Activated CD8-positive, alpha-beta memory T cell treated with anti-CD3 and anti-CD28 coated beads, Interleukin-2, amount 10 ng/mL, durations not matched to agents 7 days and 5 days (primary cell): Measurements from ENCODE around the gene CACNG7. TPM values are rescaled to one million over a fixed set of nuclear protein-coding genes. Genes with fewer than 3 reads are reported as not detected.

Experiments used
- ATAC-seq: fragments of 150-1000 bp; cut with Tn5 transposase; one replicate; pipeline ENCODE4 v1.10.0; 2021; ENCODE audit warnings: moderate library complexity
- CTCF ChIA-PET: fragments of 350-600 bp; sonication (Branson Sonifier 250); formaldehyde crosslinking; loops from one replicate; lab custom pipeline; 2021; ENCODE audit warnings: antibody characterized with exemption; lab: Charles Lee
- DNase-seq: peaks from one replicate; pipeline ENCODE4 v3.0.0-alpha.2; 2020
- H3K27ac Mint-ChIP-seq: one replicate; pipeline ENCODE4 v1.8.0; 2021; ENCODE audit warnings: mild to moderate bottlenecking, mixed read lengths
- H3K27me3 Mint-ChIP-seq: one replicate; pipeline ENCODE4 v1.8.0; 2021; ENCODE audit warnings: mixed read lengths
- H3K36me3 Mint-ChIP-seq: one replicate; pipeline ENCODE4 v1.8.0; 2021; ENCODE audit warnings: mild to moderate bottlenecking, mixed read lengths
- H3K4me1 Mint-ChIP-seq: one replicate; pipeline ENCODE4 v1.8.0; 2021; ENCODE audit warnings: mixed read lengths
- H3K4me3 Mint-ChIP-seq: one replicate; pipeline ENCODE4 v1.8.0; 2021; ENCODE audit warnings: mild to moderate bottlenecking, moderate library complexity, mixed read lengths
- H3K9me3 Mint-ChIP-seq: one replicate; pipeline ENCODE4 v1.8.0; 2022; ENCODE audit warnings: low read depth, mixed read lengths
- total RNA-seq, 2 experiments: library from RNA; stranded (reverse); gene quantifications; one replicate each; pipeline ENCODE4 v1.2.3, GENCODE V29; 2021

Gene CACNG7
- total RNA-seq, 2 experiments from 2014 or later = not detected

DNA sequence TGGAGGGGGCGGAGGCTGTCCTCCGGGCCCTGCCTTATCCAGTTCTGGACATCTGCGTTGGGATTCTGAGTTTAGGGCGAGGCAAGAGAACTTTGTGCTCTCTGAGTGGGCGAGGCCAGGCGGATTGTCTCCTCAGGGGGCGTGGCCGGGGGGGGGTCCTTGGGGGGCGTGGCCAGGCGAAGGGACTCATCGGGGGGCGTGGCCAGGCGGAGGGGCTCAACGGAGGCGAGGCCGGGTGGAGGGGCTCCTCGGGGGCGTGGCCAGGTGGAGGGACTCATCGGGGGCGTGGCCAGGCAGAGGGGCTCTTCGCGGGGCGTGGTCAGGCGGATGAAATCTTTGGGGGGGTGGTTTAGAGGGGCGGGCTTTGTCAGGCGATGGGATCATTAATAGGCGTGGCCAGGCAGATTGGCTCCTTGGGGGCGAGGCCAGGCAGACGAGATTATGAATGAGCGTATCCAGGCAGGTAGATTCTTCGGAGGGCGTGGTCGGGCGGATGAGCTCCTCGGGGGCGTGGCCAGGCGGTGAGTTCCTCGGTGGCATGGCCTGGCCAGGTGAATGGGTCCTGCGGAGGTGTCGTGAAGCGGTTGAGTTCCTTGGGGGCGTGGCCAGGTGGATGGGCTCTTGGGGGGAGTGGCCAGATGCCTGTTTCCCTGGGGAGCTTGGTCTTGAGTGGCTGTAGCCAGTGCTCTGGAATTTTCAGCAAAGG, 10.3 kb upstream of the CACNG7 start:
- Mint-ChIP-seq H3K36me3 (no peaks in the 10 kb centered on the region), H3K4me3 (no peak overlapping the region), H3K27ac (no peak overlapping the region), H3K4me1 (no peaks in the 10 kb centered on the region), H3K27me3 (peaks cover 27% of the 10 kb centered on the region), H3K9me3 (no peaks in the 10 kb centered on the region)
- DNase-seq (no peak), ATAC-seq (no peak)
- CTCF ChIA-PET = interaction anchor here (1.3 kb wide), 2 partner anchors 10 to 124 kb away, joined by 3 to 4 read pairs; no protein-coding TSS in a partner anchor

DNA sequence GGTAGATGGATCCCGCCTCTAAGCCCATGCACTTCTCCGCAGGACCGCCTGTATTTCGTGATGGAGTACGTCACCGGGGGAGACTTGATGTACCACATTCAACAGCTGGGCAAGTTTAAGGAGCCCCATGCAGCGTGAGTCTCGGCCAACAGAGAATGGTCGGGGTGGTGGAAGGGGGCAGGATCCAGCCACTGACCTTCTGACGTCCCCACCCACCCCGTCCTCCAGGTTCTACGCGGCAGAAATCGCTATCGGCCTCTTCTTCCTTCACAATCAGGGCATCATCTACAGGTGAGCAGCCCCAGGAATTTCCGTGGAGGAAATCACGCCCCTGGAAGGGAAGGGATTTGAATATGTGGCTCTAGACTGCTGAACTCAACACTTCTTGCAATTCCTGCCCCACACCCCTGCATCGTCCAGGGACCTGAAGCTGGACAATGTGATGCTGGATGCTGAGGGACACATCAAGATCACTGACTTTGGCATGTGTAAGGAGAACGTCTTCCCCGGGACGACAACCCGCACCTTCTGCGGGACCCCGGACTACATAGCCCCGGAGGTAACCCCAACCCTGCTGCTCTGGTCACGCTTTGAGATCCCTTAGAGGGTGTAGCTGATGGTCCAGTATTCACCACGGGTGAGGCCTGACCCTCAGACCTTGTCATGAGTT, 8.8 kb upstream of the CACNG7 start:
- peaks cover 7% of the 10 kb centered on the region for H3K4me1 Mint-ChIP-seq
- H3K36me3 Mint-ChIP-seq = no peaks in the 10 kb centered on the region
- H3K4me3 Mint-ChIP-seq = no peak overlapping the region
- ATAC-seq (no peak), DNase-seq (no peak)
- CTCF ChIA-PET = no interaction called here
- H3K27ac Mint-ChIP-seq = no peak overlapping the region
- H3K9me3 Mint-ChIP-seq = no peaks in the 10 kb centered on the region
- peaks cover 33% of the 10 kb centered on the region for H3K27me3 Mint-ChIP-seq

DNA sequence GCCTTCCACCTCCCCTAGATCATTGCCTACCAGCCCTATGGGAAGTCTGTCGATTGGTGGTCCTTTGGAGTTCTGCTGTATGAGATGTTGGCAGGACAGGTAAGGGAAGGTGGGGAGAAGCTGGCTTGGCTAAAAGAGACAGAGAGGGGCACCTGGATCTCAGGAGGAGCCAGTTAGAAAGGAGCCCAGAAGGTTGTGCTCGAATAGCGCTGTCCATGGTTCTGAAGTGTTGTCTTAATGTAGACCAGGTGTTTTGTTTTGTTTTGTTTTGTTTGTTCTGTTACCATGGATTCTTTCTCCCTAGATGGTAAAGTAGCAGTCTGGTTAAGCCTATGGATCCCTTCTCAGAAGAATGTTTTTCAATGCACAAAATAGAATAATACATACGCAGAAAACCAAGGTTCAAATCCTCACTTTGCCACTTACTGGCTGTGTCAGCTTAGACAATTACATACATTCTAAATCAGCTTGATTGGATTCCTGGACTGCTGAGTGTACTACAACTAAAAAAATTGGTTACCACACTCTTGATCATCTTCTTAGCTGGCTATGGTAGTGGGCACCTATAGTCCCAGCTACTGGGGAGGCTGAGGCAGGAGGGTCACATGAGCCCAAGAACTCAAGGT, 5.9 kb upstream of the CACNG7 start:
- CTCF ChIA-PET = interaction anchor here (0.9 to 1.4 kb wide), 3 partner anchors 9 to 121 kb away, joined by 3 read pairs; no protein-coding TSS in a partner anchor
- H3K27ac Mint-ChIP-seq = no peak overlapping the region
- H3K4me1 Mint-ChIP-seq = peaks cover 20% of the 10 kb centered on the region
- no peak overlapping the region for H3K4me3 Mint-ChIP-seq
- DNase-seq (peak; percentile 53), ATAC-seq (no peak)
- no peaks in the 10 kb centered on the region for H3K9me3 Mint-ChIP-seq
- peaks cover 48% of the 10 kb centered on the region for H3K27me3 Mint-ChIP-seq
- H3K36me3 Mint-ChIP-seq = no peaks in the 10 kb centered on the region

DNA sequence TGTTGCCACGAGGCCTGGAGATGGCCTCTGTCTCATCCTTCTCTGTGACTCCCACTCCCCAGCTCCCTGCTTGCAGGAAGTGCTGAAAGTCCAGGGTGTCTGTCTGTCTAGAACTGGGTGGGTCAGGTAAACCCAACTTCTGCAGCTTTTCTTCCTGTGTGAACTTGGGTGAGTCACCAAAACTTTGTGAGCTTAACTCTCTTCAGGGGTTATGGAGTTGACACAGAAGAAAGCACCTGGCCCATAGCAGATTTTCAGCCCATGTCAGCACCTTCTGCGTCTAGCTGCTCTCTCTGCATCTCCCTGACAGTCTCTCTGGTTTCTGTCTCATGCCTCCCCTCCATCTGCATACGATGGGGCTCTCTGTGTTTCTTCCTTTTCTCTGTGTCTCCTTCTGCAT, 4.2 kb upstream of the CACNG7 start:
- no peak overlapping the region for H3K27ac Mint-ChIP-seq

DNA sequence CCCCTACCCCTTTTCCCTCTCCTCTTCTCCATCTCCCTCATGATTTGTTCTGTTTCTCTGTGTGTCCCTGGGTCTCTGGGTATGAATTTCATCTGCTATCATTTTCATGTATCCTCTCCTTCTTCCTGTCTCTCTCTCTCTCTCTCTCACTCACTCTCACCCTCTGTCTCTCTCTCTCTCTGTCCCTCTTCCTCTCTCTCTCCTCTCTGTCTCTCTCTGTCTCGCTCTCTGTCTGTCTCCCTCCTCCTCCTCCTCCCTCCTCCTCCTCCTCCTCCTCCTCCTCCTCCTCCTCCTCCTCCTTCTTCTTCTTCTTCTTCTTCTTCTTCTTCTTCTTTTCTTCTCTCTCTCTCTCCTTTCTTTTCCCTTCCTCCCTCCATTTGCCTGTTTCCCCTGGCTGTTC, 3.3 kb upstream of the CACNG7 start:
- Mint-ChIP-seq H3K27ac (no peak overlapping the region), H3K36me3 (peaks cover 2% of the 10 kb centered on the region), H3K27me3 (peaks cover 63% of the 10 kb centered on the region), H3K9me3 (no peaks in the 10 kb centered on the region), H3K4me1 (peaks cover 25% of the 10 kb centered on the region), H3K4me3 (no peak overlapping the region)
- no peak for DNase-seq
- CTCF ChIA-PET = interaction anchor here (2.0 kb wide), 1 partner anchor 118 kb away, joined by 8 read pairs; no protein-coding TSS in a partner anchor
- no peak for ATAC-seq

More for the DNA sequence above, 4.2 kb upstream of the CACNG7 start:
- ATAC-seq = no peak
- no peak for DNase-seq
- Mint-ChIP-seq H3K4me3 (no peak overlapping the region), H3K36me3 (peaks cover 2% of the 10 kb centered on the region), H3K27me3 (peaks cover 54% of the 10 kb centered on the region), H3K4me1 (peaks cover 25% of the 10 kb centered on the region), H3K9me3 (no peaks in the 10 kb centered on the region)
- CTCF ChIA-PET = interaction anchor here (0.6 to 0.8 kb wide), 2 partner anchors 64 to 125 kb away, joined by 3 to 4 read pairs; no protein-coding TSS in a partner anchor

DNA sequence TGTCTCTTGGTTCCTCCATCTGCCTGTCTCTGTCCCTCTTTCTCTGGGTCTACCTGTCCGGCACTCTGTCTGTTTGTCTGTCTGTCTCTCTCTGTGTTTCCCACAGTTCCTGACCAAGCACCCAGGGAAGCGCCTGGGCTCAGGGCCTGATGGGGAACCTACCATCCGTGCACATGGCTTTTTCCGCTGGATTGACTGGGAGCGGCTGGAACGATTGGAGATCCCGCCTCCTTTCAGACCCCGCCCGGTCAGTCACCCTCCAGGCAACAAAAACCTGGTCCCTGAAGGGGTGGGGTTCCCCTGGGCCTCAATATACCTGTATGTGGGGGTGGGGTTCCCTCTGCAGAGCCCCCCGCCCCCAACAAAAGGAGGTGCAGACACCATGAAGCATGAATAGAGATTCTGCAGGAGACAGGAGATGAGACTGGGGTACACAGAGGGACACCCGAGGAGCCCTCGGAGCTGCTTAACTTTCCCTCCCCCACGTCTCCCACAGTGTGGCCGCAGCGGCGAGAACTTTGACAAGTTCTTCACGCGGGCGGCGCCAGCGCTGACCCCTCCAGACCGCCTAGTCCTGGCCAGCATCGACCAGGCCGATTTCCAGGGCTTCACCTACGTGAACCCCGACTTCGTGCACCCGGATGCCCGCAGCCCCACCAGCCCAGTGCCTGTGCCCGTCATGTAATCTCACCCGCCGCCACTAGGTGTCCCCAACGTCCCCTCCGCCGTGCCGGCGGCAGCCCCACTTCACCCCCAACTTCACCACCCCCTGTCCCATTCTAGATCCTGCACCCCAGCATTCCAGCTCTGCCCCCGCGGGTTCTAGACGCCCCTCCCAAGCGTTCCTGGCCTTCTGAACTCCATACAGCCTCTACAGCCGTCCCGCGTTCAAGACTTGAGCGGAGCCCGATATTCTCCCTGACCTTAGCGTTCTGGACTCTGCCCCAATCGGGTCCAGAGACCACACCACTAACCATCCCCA, 2.6 kb upstream of the CACNG7 start:
- CTCF ChIA-PET = interaction anchor here (2.0 kb wide), 1 partner anchor 117 kb away, joined by 8 read pairs; no protein-coding TSS in a partner anchor
- Mint-ChIP-seq H3K36me3 (peaks cover 2% of the 10 kb centered on the region), H3K27me3 (peaks cover 69% of the 10 kb centered on the region), H3K9me3 (no peaks in the 10 kb centered on the region), H3K27ac (no peak overlapping the region), H3K4me3 (no peak overlapping the region), H3K4me1 (peaks cover 25% of the 10 kb centered on the region)
- peak; percentile 65 for ATAC-seq
- peak; percentile 71 for DNase-seq

DNA sequence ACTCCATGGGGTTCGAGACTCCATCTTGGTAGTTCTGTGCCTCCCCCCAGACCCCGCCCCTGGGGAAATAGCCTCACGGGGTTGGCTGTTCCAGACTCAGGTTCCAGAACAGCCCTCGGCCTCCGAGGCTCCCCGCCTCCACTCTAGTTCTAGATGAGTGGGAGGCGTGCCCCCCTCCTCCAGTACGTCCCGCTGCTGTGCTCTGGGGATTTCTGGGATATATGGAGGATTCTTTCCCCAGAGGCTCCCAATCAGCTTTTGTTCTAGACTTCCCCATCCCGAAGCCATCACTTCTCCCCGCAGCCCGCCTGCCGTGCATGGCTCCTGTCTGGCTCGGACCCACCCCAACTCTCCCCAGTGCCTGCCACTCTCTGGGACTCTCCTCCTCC, 1.9 kb upstream of the CACNG7 start:
- H3K36me3 Mint-ChIP-seq = peaks cover 2% of the 10 kb centered on the region
- peaks cover 25% of the 10 kb centered on the region for H3K4me1 Mint-ChIP-seq
- no peak for DNase-seq
- H3K9me3 Mint-ChIP-seq = no peaks in the 10 kb centered on the region
- no peak overlapping the region for H3K27ac Mint-ChIP-seq
- H3K4me3 Mint-ChIP-seq = no peak overlapping the region
- peaks cover 73% of the 10 kb centered on the region for H3K27me3 Mint-ChIP-seq
- CTCF ChIA-PET = interaction anchor here (2.0 kb wide), 1 partner anchor 116 kb away, joined by 8 read pairs; no protein-coding TSS in a partner anchor
- no peak for ATAC-seq

DNA sequence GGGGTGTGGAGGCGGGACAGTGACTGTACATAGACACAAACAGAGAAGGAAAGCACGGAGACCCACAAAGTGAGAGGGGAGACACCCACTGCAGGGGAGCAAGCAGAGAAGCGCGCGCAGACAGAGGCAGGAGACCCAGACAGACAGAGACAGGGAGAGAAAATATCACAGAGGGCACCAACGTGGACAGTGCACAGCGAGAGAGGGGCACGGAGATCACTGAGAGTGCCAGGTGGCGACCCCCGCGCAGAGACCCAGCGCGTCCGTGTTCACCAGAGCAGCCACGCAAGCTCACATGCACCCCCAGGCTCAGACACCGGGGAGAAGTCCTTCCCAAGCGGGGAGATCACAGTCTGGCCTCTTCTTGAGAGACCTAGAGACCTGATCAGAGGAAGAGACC, 1.4 kb upstream of the CACNG7 start:
- Mint-ChIP-seq H3K27ac (no peak overlapping the region), H3K27me3 (peaks cover 76% of the 10 kb centered on the region), H3K9me3 (no peaks in the 10 kb centered on the region), H3K4me3 (no peak overlapping the region), H3K36me3 (peaks cover 2% of the 10 kb centered on the region), H3K4me1 (peaks cover 25% of the 10 kb centered on the region)
- DNase-seq = no peak
- no peak for ATAC-seq
- CTCF ChIA-PET = interaction anchor here (2.0 kb wide), 1 partner anchor 116 kb away, joined by 8 read pairs; no protein-coding TSS in a partner anchor

DNA sequence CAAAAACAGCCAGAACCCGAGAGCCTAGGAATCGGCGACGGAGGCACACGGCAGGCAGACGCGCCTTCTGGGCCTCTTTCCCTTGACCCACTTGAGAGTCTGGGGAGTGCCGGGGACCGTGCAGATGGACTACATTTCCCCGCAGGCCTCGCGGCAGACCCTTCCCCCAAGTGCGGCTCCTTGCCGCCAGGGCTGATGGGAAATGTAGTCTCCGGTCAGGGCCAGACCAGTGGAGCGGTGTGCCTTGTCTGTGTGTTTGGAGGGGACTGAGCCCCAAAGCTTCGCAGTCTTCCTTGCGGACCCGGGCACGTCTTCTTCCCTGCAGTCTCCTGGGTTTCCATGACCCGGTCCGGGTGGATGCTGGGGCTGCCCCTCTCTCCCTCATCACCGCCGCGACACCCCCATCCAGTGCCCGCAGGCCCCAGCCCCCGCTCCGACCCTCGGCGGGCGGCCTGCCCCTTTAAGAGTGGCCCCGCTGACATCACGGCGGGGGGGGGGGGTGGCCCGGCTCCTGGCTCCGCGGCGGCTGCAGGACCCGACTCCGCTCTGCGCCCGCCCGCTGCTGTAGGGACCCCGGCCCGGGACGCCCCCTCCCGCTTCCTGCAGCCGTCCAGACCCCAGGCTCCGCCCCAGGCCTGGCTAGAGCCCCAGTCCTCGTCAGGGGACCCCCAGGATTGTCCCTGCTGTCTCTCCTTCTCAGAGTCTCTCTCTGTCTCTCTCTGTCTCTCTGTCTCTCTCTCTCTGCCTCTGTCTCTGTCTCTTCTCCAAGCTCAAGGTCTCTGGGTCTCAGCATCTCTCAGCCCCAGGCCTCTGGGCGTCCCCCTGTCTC, 758 bp upstream of the CACNG7 start:
- H3K4me1 Mint-ChIP-seq = peaks cover 25% of the 10 kb centered on the region
- peaks cover 2% of the 10 kb centered on the region for H3K36me3 Mint-ChIP-seq
- CTCF ChIA-PET = interaction anchor here (2.0 kb wide), 1 partner anchor 115 kb away, joined by 8 read pairs; no protein-coding TSS in a partner anchor
- DNase-seq (peak; percentile 64), ATAC-seq (peak; percentile 81)
- H3K27ac Mint-ChIP-seq = peak overlapping the region; percentile 31
- no peaks in the 10 kb centered on the region for H3K9me3 Mint-ChIP-seq
- H3K27me3 Mint-ChIP-seq = peaks cover 74% of the 10 kb centered on the region
- H3K4me3 Mint-ChIP-seq = no peak overlapping the region

DNA sequence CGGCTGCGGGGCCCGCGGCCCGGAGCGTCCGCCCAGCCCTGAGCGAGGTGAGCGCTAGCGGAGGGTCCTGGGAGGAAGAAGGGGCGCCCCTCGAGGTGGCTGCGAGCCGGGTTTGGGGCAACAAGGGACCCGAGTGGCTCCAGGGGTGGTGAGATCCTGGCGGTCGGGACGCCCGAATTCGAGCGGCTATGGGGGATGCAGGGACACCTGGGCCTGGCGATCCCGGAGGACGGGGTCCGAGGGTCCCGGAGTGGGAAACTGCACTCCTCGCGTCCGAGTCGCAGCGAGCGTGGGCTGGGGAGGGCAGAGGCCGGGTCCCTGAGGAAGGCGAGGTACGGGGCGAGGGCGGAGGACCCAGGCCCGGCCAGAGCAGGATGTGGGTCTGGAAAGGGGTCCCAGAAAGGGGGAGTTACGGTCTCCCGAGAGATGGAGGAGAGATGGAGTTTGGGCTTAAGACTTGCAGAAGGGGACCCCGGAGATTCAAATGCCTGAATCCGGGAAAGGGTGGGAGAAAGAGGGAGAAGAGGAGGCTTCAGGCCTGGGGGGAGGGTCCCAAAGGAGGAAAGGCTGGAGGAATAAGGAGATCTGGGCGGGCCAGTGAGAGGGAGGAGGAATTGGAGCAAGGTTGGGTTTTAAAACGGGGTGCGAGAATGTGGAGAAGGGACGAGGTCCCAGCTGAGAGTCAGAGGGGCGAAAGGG, 542 bp downstream of the CACNG7 start:
- Mint-ChIP-seq H3K27ac (no peak overlapping the region), H3K9me3 (no peaks in the 10 kb centered on the region), H3K36me3 (peaks cover 2% of the 10 kb centered on the region), H3K4me1 (peaks cover 25% of the 10 kb centered on the region), H3K4me3 (no peak overlapping the region), H3K27me3 (peaks cover 68% of the 10 kb centered on the region)
- CTCF ChIA-PET = no interaction called here
- no peak for DNase-seq
- no peak for ATAC-seq

DNA sequence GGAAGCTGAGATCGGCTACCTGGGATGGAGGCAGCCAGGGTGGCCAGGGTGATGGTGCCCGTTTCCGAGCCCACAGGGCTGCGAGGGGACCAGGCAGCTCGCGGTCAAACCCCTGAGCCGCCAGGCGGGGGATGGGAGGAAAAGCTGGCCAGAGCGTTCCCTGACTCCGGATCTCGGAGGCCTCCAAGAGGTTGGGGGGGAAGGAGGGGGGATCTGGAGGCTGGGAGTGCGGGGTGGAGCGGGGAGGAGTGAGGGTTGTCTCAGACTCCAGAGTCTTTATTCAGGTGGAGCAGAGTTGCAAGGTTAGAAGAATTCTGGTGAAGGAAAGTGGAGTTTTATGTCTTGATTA, 1.1 kb downstream of the CACNG7 start:
- ATAC-seq (no peak), DNase-seq (no peak)
- CTCF ChIA-PET = no interaction called here
- H3K36me3 Mint-ChIP-seq = peaks cover 2% of the 10 kb centered on the region
- no peak overlapping the region for H3K27ac Mint-ChIP-seq
- H3K4me3 Mint-ChIP-seq = no peak overlapping the region
- H3K27me3 Mint-ChIP-seq = peaks cover 62% of the 10 kb centered on the region
- H3K9me3 Mint-ChIP-seq = no peaks in the 10 kb centered on the region
- H3K4me1 Mint-ChIP-seq = peaks cover 20% of the 10 kb centered on the region
